CD4-positive, alpha-beta T cell treated with Interleukin-17A for 4 hours (primary cell): ENCODE data around the gene CD164L2.

Source experiments
- DNase-seq: peaks from one replicate; pipeline ENCODE4 v3.0.0-alpha.2; 2020; ENCODE audit warnings: mixed read lengths

CD164L2 gene

DNA sequence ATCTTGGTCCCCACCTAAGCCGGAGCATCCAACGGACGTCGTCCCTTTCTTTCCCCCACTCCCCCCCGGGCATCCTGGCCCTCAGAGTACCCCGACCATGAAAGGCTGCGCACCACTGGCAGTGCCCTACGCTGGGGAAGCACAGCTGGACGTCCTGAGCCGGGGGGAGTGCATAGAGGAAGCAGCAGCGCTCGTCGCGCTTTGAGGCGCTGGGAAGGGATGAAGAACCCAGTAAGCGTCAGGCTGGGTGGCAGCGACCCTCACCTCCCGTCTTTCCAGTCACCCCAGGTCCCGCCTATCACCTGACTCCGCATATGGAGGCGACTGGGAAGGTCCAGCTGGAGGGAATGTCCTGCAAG is 22.1 kb downstream of the CD164L2 start:
- no peak for DNase-seq

DNA sequence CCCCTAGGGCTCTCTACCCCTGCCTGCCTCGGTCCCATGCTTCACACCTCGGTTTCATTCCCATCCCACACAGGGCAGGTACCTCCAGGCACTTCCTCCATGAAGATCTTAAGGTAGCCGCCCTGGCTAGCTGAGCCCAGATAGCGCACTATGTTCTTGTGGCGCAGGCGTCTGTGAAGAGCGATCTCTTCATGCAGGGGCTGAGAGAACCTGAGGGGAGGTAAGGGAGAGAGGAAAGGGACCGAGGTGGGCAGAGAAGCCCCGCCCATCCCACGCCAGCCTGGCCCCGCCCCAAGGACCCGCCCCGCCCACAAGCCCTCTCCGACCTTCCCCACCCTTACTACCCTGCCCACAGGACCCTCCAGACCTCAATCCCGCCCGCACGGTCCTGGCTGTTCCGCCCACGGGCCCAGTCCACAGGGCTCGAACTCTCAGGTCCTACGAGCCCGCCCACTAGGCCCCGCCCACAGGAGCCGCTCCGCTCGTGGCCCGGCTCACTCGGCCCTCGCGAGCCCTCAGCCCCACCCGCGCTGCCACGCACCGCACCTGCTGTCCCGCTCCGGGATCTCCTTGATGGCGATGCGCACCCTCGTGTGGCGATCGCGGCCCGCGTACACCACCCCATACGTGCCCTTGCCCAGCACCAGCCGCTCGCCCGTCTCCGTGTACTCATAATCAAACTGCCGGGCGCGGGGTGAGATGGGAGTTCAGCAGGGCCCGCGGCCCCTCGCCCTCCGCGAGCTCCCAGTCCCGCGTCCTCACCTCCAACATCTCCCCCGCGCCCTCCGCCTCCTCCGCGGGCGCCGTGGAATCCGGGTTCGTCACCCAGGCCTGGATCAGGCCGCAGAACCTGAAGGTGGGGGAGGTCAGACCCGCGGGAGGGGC is 22.7 kb downstream of the CD164L2 start:
- peak; percentile 71 for DNase-seq

- DNase-seq, result no peak
These were observed 23.3 kb downstream of the CD164L2 start for GRCh38 chr1:27359822-27360158.

- DNase-seq, result no peak
These were observed 24.2 kb downstream of the CD164L2 start for GRCh38 chr1:27358928-27359313.

GRCh38 chr1:27358038-27358927 is 24.9 kb downstream of the CD164L2 start:
- DNase-seq, result no peak

DNA sequence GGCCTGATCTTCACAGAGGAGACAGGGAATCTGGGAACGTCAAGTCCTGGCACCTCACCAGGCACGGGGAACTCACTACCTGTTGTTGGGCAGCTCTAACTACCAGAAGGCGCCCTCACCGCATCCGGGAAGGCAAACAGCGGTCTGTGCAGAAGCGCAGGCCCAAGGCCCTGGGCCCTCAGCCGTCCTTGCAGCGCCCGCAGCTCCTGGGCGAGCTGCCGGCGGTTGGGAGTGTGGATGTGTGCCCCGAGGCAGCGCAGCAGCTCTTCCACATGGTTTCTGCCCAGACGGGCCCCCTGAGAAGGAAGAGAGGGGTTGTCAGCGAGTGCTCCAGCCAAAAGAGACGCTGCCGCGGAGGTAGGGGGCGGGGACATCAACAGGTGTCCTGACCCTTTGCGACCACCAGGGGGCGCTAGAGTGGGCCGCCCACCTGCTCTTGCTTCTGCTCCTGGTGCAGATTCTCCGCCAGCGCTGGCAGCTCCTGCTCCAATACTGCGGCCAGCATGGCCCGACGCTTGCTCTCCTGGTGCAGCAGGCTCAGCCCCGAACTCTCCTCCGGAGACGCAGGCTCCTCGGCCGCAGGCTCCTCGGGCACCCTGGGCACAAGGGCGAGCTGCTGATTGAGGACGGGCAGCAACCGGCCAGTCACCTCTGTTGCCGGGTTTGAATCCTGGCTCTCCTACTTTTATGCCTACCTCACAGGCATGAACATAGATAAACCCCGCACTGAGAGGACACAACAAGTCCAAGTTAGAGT is 25.7 kb downstream of the CD164L2 start:
- peak; percentile 86 for DNase-seq

DNA sequence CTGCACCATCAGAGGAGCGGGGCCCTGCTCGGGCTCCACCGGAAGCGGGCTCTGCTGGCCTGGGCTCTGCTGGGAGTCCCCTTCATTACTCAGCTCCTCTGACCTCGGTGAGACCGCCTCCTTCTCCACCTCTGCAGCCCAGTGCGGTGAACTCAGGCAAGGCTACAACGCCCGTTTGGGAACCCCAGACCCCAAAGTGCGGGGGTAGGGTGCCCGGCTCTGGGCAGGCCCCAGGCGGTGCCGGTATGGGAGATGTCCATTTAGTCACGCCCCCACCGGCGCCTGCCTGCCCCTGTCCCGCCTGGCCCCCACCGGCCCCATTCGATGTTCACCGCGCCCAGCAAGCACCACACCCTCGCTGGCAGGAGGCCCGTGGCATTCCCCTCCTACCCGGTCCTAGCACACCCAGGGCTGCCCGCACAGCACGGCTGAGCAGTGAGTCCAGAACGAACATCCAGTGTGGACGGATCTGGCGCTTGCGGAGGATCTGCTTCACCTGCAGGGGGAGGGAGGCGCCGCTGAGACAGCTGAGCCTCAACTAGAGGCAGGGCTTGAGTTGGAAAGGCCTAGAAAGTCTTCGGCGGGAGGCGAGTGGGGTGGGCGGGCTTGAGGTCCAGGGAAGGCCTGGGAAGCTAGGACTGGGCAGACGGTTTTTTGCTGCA is 26.4 kb downstream of the CD164L2 start:
- DNase-seq, result peak; percentile 72

- no peak for DNase-seq
These were observed 26.9 kb downstream of the CD164L2 start for GRCh38 chr1:27356277-27356618.

- DNase-seq, result no peak
These were observed 27.4 kb downstream of the CD164L2 start for GRCh38 chr1:27355683-27356082.

GRCh38 chr1:27353629-27354028 is 29.5 kb downstream of the CD164L2 start:
- DNase-seq, result no peak

GRCh38 chr1:27353166-27353565 is 30.0 kb downstream of the CD164L2 start:
- no peak for DNase-seq

DNA sequence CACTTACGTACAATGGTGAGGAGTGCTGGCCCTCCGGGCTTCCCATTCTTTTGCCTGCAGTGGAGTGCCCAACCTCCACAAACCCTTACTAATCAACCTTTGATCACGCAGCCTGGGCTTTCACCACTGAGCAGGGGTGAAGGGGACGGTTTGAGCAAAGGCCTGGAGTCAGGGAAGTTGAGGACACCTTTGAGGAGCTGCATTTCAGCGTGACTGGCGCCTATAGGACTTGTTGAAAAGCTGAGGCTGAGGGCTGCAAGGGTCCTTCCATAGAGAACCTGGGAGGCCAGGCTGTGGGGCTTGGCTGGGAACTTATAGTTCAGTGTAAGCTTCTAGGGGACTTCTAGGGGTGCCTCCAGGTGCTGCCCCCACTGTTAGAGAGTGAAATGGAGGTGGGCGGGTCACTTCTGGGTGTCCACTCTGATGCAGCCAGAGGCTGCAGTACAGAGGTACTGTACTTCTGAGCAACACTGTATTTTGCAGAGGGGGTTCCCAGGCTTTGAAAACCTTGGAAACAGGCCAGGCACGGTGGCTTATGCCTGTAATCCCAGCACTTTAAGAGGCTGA is 31.5 kb downstream of the CD164L2 start:
- no peak for DNase-seq

- no peak for DNase-seq
These were observed 32.2 kb downstream of the CD164L2 start for GRCh38 chr1:27350663-27351540.

DNA sequence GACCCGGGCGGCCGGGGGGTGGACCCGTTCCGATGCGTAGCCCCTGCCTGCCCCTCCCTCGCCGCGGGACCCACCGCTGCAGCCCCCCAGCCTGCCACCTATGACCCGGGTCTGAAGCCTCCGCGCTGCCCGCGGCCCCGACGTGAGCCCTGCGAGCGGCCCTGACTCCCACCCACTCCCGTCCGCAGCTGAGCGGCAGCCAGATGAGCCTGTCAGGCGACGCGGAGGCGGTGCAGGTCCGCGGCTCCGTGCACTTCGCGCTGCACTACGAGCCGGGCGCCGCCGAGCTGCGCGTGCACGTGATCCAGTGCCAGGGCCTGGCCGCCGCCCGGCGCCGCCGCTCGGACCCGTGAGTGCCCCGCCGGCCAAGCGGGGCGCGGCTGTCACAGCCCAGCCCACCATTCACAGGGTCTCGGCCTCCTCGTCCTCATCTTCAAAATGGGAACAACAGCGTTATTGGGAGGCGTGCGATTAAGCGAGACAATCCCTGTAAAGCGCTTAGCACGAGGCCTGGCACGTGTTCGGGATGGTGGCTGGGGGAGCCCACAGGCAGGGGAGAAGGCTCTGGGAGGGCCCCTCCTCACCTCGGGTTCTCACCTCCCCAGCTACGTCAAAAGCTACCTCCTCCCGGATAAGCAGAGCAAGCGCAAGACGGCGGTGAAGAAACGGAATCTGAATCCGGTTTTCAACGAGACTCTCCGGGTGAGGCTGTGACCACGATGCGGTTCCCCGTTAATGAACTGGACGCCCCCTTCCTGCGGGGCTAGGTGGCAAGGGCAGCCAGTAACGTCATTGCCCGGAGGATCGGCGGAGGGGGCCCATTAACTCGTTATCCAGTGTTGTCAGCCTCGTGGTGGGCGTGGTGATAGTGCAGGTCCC is 33.1 kb downstream of the CD164L2 start:
- peak; percentile 19 for DNase-seq

DNA sequence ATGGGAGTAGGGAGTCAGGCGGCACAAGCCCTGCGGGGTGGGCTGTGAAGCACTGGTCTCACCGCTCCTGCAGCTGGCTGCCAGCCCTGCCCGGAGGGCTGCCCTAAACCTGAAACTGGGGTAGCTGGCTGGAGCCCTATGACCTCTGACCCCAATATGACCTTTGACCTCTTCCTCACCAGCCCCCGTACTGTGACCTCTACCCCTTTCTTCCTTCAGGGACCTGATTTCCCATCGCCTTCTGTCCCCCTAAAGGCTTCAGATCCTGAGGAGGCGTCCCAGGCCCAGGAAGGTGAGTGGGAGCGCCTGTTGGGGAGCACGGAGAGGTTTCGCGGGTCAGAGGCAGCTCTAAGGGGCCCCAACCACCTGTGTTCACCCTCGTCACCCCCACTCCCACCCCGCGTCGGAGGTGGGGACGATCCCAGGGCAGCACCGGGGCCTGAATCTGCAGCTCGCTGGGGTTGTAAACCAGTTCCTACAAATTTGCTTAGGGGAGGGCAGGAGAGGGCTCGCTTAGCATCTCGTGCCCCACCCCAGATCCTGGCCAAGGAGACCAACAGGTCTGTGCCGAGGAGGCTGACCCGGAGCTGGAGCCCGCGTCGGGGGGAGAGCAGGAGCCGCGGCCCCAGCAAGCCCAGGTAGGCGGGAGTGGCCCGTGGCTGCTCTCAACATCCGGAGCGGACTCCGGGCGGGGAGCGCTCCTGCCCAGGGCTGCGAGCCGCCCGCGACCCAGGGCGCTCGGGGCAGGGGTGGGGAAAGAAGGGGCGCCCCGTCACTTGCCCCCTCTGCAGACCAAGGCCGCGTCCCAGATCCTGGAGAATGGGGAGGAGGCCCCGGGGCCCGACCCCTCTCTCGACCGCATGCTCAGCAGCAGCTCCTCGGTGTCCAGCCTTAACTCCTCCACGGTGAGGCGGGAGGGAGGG is 34.0 kb downstream of the CD164L2 start:
- DNase-seq, result peak; percentile 49

DNA sequence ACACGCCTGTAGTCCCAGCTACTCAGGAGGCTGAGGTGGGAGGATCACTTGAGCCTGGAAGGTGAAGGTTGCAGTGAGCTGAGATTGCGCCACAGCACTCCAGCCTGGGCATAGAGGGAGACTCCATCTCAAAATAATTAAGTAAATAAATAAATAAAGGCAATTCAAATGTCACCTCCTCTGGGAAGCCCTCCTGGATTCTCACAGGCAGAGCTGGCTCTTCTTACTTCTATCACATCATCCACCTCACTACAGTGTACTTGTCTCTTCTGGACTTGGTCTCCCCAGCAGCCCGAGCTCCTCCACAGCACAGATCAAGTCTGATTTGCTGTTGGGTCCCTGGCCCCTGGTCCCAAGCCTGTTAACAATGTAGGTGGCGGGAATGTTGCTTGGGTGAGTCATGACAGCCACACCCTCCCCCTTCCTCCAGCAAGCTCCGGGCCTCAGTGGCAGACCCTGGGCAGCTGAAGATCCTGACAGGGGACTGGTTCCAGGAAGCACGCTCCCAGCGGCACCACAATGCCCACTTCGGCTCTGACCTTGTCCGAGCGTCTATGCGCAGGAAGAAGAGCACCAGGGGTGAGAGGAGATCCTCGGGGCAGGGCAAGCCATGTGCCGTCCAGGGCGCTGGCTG is 36.0 kb downstream of the CD164L2 start:
- DNase-seq, result no peak

DNA sequence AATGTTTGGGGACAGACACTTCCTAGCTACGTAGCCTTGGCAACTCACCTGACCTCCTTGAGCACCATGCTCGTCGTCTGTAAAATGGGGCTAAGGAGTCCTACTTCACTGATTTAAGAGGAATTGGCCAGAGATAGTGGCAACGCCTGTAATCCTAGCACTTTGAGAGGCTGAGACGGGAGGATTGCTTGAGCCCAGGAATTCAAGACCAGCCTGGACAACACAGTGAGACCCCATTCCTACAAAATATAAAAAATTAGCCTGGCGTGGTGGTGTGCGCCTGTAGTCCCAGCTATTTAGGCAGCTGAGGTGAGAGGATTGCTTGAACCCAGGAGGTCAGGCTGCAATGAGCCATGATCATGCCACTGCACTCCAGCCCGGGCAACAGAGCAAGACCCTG is 36.8 kb downstream of the CD164L2 start:
- DNase-seq, result no peak

DNA sequence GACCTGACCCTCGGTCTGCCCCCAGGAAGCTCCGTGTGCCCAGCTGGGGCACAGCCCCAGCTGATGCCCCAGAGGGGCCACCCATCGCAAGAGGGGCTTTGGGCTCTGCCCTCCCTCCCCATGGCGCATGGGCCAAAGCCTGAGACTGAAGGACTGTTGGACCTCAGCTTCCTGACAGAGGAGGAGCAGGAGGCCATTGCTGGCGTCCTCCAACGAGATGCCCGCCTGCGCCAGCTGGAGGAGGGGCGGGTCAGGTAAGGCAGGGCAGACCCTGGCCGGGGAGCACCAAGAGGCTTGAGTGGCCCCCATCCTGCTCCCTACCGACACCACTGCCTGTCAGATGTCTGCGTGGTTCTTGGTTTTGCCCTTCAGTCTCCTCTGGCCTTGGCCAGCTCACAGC is 37.9 kb downstream of the CD164L2 start:
- no peak for DNase-seq

DNA sequence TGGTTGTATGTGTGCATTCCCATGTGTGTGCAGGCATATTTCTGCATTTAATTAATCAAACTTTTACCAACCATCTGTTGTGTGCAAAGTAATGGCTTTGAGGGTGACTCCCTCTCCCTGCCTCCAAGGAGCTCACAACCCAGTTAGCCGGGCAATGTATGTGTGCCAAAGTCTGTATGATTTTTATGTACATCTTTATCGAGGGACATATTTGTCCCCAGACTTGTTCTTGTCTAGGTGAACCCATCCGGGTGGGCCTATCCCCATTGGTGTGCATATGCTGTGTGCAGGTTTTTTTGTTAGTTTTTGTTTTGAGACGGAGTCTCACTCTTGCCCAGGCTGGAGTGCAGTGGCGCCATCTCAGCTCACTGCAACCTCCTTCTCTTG is 39.5 kb downstream of the CD164L2 start:
- DNase-seq, result no peak
